Omental fat pad (tissue), 4 donors: Measurements from ENCODE around the gene WDR45B. TPM values are rescaled to one million over a fixed set of nuclear protein-coding genes. Genes with fewer than 3 reads are reported as not detected.

Experiments
- ATAC-seq: fragments of 150-250 bp; one replicate; pipeline ENCODE4 v1.9.1; 2016; ENCODE audit warnings: mild to moderate bottlenecking, moderate library complexity; ENCODE audit not compliant: low FRiP score
- DNase-seq: peaks from one replicate; pipeline ENCODE4 v3.0.0-alpha.2; 2019; ENCODE audit warnings: low spot score
- CTCF ChIP-seq, 3 donors: fragments of 450-650 bp; IDR thresholded peaks; one replicate each; pipeline ENCODE4 v1.5.1; 2016 to 2017; ENCODE audit warnings: antibody characterized with exemption in 3 of 3, mild to moderate bottlenecking in 3 of 3, moderate library complexity in 2 of 3
- total RNA-seq, 4 donors: library from RNA; depleted of rRNA; stranded (reverse); fragments of >200 nt; gene quantifications; one replicate each; pipeline ENCODE4 v1.1.0, GENCODE V29; 2016

Gene WDR45B
- total RNA-seq, 4 donors from 2014 or later: 63.0 to 139 (median 86.0) TPM

- no peak for TF ChIP-seq CTCF (IDR thresholded peaks at IDR 0.05)
- ATAC-seq (no peak), DNase-seq (no peak)
Measured at GRCh38 chr17:82596296-82596695, 51.9 kb downstream of the WDR45B start.

GRCh38 chr17:82595893-82596292, 52.4 kb downstream of the WDR45B start:
- no peak for ATAC-seq
- no peak for DNase-seq
- no peak for TF ChIP-seq CTCF (IDR thresholded peaks at IDR 0.05)

GRCh38 chr17:82594571-82594970, 53.7 kb downstream of the WDR45B start:
- DNase-seq: no peak
- ATAC-seq: no peak
- no peak for TF ChIP-seq CTCF (IDR thresholded peaks at IDR 0.05)

- no peak for TF ChIP-seq CTCF (IDR thresholded peaks at IDR 0.05)
- peak; percentile 3 for ATAC-seq
- DNase-seq: no peak
Measured at GRCh38 chr17:82593590-82594087, 54.6 kb downstream of the WDR45B start.

- DNase-seq (no peak), ATAC-seq (peak; percentile 17)
- TF ChIP-seq CTCF (IDR thresholded peaks at IDR 0.05): no peak
Measured at GRCh38 chr17:82592767-82593589, 55.3 kb downstream of the WDR45B start.

- ATAC-seq (no peak), DNase-seq (no peak)
- no peak for TF ChIP-seq CTCF (IDR thresholded peaks at IDR 0.05)
Measured at GRCh38 chr17:82592289-82592766, 55.9 kb downstream of the WDR45B start.
